Measurements from ENCODE around the gene RANBP17. TPM values are rescaled to one million over a fixed set of nuclear protein-coding genes. Genes with fewer than 3 reads are reported as not detected.
A peak's percentile ranks its signal among the peaks of the same experiment; 100 is the strongest.

The RANBP17 gene
- total RNA-seq, 1 experiment from 2014 or later = 6.0 TPM

- H3K9ac ChIP-seq (ENCODE audit: low read length) = no peak overlapping the region
Observed at GRCh38 chr5:170860415-170860814, 1.4 kb upstream of the RANBP17 start.

GRCh38 chr5:170860818-170861666 lies 776 bp upstream of the RANBP17 start:
- no peak overlapping the region for H3K9ac ChIP-seq (ENCODE audit: low read length)
- H3K9me2 ChIP-seq (replicated peaks; ENCODE audit: low read length) = no peaks in the 10 kb centered on the region
- intact Hi-C loops (cut with micrococcal nuclease) = loop anchor here (5.0 kb wide), 1 partner anchor 46 kb away; no protein-coding TSS in a partner anchor
- ATAC-seq = no peak
- H3K4me3 ChIP-seq (ENCODE audit: low read length) = no peak overlapping the region
- no peak overlapping the region for H2AFZ ChIP-seq (ENCODE audit: low read length)
- H3K4me1 ChIP-seq (ENCODE audit: insufficient read depth, low read length) = peaks cover 6% of the 10 kb centered on the region; the same call in 1 of the 2 replicates
- peaks cover 7% of the 10 kb centered on the region; the same call in 1 of the 2 replicates for H3K9me3 ChIP-seq (ENCODE audit: low read length)
- no peak overlapping the region for H3K4me2 ChIP-seq (ENCODE audit: low read length)
- no peaks in the 10 kb centered on the region for H3K36me3 ChIP-seq (ENCODE audit: low read depth, low read length)
- CTCF ChIA-PET = no interaction called here
- POLR2A ChIA-PET (ENCODE audit: unreplicated experiment) = no interaction called here
- no peaks in the 10 kb centered on the region for H3K27me3 ChIP-seq (ENCODE audit: low read length)
- TF ChIP-seq CTCF (conservative IDR thresholded peaks at IDR 0.05; ENCODE audit: low read depth, low read length) (no peak), EZH2 (IDR thresholded peaks at IDR 0.05; ENCODE audit: low read length, unreplicated experiment) (no peak), EZH2phosphoT487 (IDR thresholded peaks at IDR 0.05; ENCODE audit: borderline replicate concordance, low read length) (no peak)
- no peak for DNase-seq
- no TSS peak for BruUV-seq (replicated peaks)
- H3F3A ChIP-seq (ENCODE audit: low read length, unreplicated experiment) = no peaks in the 10 kb centered on the region
- H3K79me2 ChIP-seq (ENCODE audit: low read length) = peaks cover 15% of the 10 kb centered on the region
- no peaks in the 10 kb centered on the region for H4K20me1 ChIP-seq (ENCODE audit: low read length)
- no peak overlapping the region for H3K27ac ChIP-seq (ENCODE audit: low read length)

More at GRCh38 chr5:170860415-170860814, 1.4 kb upstream of the RANBP17 start:
- Histone ChIP-seq H3K4me1 (ENCODE audit: insufficient read depth, low read length) (peaks cover 6% of the 10 kb centered on the region; the same call in 1 of the 2 replicates), H4K20me1 (ENCODE audit: low read length) (no peaks in the 10 kb centered on the region), H3K9me2 (replicated peaks; ENCODE audit: low read length) (no peaks in the 10 kb centered on the region), H3K79me2 (ENCODE audit: low read length) (peaks cover 15% of the 10 kb centered on the region), H3K36me3 (ENCODE audit: low read depth, low read length) (no peaks in the 10 kb centered on the region), H3K9me3 (ENCODE audit: low read length) (peaks cover 7% of the 10 kb centered on the region; the same call in 1 of the 2 replicates), H3K27me3 (ENCODE audit: low read length) (no peaks in the 10 kb centered on the region), H3K4me2 (ENCODE audit: low read length) (no peak overlapping the region), H3K27ac (ENCODE audit: low read length) (no peak overlapping the region), H3K4me3 (ENCODE audit: low read length) (no peak overlapping the region), H2AFZ (ENCODE audit: low read length) (no peak overlapping the region), H3F3A (ENCODE audit: low read length, unreplicated experiment) (no peaks in the 10 kb centered on the region)
- POLR2A ChIA-PET (ENCODE audit: unreplicated experiment) = no interaction called here
- intact Hi-C loops (cut with micrococcal nuclease) = loop anchor here (5.0 kb wide), 1 partner anchor 47 kb away; no protein-coding TSS in a partner anchor
- ATAC-seq (no peak), DNase-seq (no peak)
- no TSS peak for BruUV-seq (replicated peaks)
- no peak for TF ChIP-seq CTCF (conservative IDR thresholded peaks at IDR 0.05; ENCODE audit: low read depth, low read length)
- TF ChIP-seq EZH2phosphoT487 (IDR thresholded peaks at IDR 0.05; ENCODE audit: borderline replicate concordance, low read length) = no peak
- no peak for TF ChIP-seq EZH2 (IDR thresholded peaks at IDR 0.05; ENCODE audit: low read length, unreplicated experiment)
- CTCF ChIA-PET = no interaction called here

GRCh38 chr5:170861667-170861916 lies 226 bp upstream of the RANBP17 start:
- ATAC-seq (no peak; the same call in 1 of the 2 replicates), DNase-seq (no peak)
- H3F3A ChIP-seq (ENCODE audit: low read length, unreplicated experiment) = no peaks in the 10 kb centered on the region
- peak overlapping the region; percentile 69; the same call in 1 of the 2 replicates for H3K9ac ChIP-seq (ENCODE audit: low read length)
- H4K20me1 ChIP-seq (ENCODE audit: low read length) = no peaks in the 10 kb centered on the region
- peaks cover 15% of the 10 kb centered on the region for H3K79me2 ChIP-seq (ENCODE audit: low read length)
- H3K4me3 ChIP-seq (ENCODE audit: low read length) = peak overlapping the region; percentile 79
- no peak overlapping the region for H2AFZ ChIP-seq (ENCODE audit: low read length)
- TF ChIP-seq CTCF (conservative IDR thresholded peaks at IDR 0.05; ENCODE audit: low read depth, low read length) = no peak
- no peak for TF ChIP-seq EZH2phosphoT487 (IDR thresholded peaks at IDR 0.05; ENCODE audit: borderline replicate concordance, low read length)
- no peak for TF ChIP-seq EZH2 (IDR thresholded peaks at IDR 0.05; ENCODE audit: low read length, unreplicated experiment)
- POLR2A ChIA-PET (ENCODE audit: unreplicated experiment) = no interaction called here
- H3K27me3 ChIP-seq (ENCODE audit: low read length) = no peaks in the 10 kb centered on the region
- peaks cover 6% of the 10 kb centered on the region; the same call in 1 of the 2 replicates for H3K4me1 ChIP-seq (ENCODE audit: insufficient read depth, low read length)
- H3K36me3 ChIP-seq (ENCODE audit: low read depth, low read length) = no peaks in the 10 kb centered on the region
- H3K9me2 ChIP-seq (replicated peaks; ENCODE audit: low read length) = no peaks in the 10 kb centered on the region
- peaks cover 7% of the 10 kb centered on the region; the same call in 1 of the 2 replicates for H3K9me3 ChIP-seq (ENCODE audit: low read length)
- intact Hi-C loops (cut with micrococcal nuclease) = loop anchor here (5.0 kb wide), 1 partner anchor 46 kb away; no protein-coding TSS in a partner anchor
- CTCF ChIA-PET = no interaction called here
- 0 out of 2 replicates have a peak overlapping the region, but pooled peaks have one; percentile 89 for H3K4me2 ChIP-seq (ENCODE audit: low read length)
- no peak overlapping the region for H3K27ac ChIP-seq (ENCODE audit: low read length)
- no TSS peak for BruUV-seq (replicated peaks)
